Measurements from ENCODE around the gene PRAME. TPM values are rescaled to one million over a fixed set of nuclear protein-coding genes. Genes with fewer than 3 reads are reported as not detected.

Gene PRAME
- total RNA-seq (2016; rRNA removed; fragmentation: Illumina TruSeq; extraction: Trizol) = 0.11 and 0.45 TPM in 2 replicates
- not detected in 2 replicates for total RNA-seq (2016; cell fraction: cytosol; rRNA removed; fragmentation: Illumina TruSeq; extraction: Trizol; ENCODE audit: low read depth)
- total RNA-seq (2016; cell fraction: insoluble cytoplasmic fraction; rRNA removed; fragmentation: Illumina TruSeq; extraction: Trizol) = 0.35 and 0.39 TPM in 2 replicates
- total RNA-seq (2016; cell fraction: membrane; rRNA removed; fragmentation: Illumina TruSeq; extraction: Trizol) = 0.10 TPM in 1 of 2 replicates, not detected in the other
- 0.22 and 0.34 TPM in 2 replicates for total RNA-seq (2016; cell fraction: nucleus; rRNA removed; fragmentation: Illumina TruSeq; extraction: Trizol)
- polyA plus RNA-seq (2011; rRNA removed) = 0.83 and 1.1 TPM in 2 replicates
- polyA plus RNA-seq (2011; cell fraction: cytosol; rRNA removed) = 0.98 and 1.2 TPM in 2 replicates
- polyA plus RNA-seq (2011; cell fraction: nucleus; rRNA removed) = 1.8 and 2.4 TPM in 2 replicates
- polyA plus RNA-seq (2012) = 0.57 and 0.99 TPM in 2 replicates
- 0.09 TPM in 1 of 2 replicates, not detected in the other for polyA plus RNA-seq (2016; cell fraction: cytosol; fragmentation: Illumina TruSeq; extraction: Trizol; ENCODE audit: low read depth)
- polyA plus RNA-seq (2016; cell fraction: insoluble cytoplasmic fraction; fragmentation: Illumina TruSeq; extraction: Trizol; ENCODE audit: low read depth) = 0.32 and 0.41 TPM in 2 replicates
- 0.07 TPM in 1 of 2 replicates, not detected in the other for polyA plus RNA-seq (2016; cell fraction: membrane; fragmentation: Illumina TruSeq; extraction: Trizol; ENCODE audit: low read depth)
- polyA plus RNA-seq (2016; cell fraction: nucleus; fragmentation: Illumina TruSeq; extraction: Trizol; ENCODE audit: insufficient read depth, low read depth) = 0.37 and 0.60 TPM in 2 replicates
- 5.8 and 37.0 TPM in 2 replicates for polyA minus RNA-seq (2011; rRNA and poly(A)+ RNA removed; ENCODE audit: low replicate concordance)
- 0.79 TPM in 2 replicates for polyA minus RNA-seq (2011; cell fraction: cytosol; rRNA and poly(A)+ RNA removed)
- polyA minus RNA-seq (2011; cell fraction: nucleus; rRNA and poly(A)+ RNA removed) = 0.13 TPM in 1 of 2 replicates, not detected in the other
- percentile 18 among the genes with signal in this experiment for Bru-seq, nascent RNA
- BruChase-seq, experiment 1, labeled RNA remaining after a 6-hour chase = not detected
- BruChase-seq, experiment 2, labeled RNA remaining after a 2-hour chase = percentile 11 among the genes with signal in this experiment
- long read RNA-seq, experiment 1, partial matches to known transcripts = 0 of 4 reads
- long read RNA-seq, experiment 1, other reads (novel, unspliced or antisense) = 2 of 4 reads
- long read RNA-seq, experiment 2 = 0 reads

DNA sequence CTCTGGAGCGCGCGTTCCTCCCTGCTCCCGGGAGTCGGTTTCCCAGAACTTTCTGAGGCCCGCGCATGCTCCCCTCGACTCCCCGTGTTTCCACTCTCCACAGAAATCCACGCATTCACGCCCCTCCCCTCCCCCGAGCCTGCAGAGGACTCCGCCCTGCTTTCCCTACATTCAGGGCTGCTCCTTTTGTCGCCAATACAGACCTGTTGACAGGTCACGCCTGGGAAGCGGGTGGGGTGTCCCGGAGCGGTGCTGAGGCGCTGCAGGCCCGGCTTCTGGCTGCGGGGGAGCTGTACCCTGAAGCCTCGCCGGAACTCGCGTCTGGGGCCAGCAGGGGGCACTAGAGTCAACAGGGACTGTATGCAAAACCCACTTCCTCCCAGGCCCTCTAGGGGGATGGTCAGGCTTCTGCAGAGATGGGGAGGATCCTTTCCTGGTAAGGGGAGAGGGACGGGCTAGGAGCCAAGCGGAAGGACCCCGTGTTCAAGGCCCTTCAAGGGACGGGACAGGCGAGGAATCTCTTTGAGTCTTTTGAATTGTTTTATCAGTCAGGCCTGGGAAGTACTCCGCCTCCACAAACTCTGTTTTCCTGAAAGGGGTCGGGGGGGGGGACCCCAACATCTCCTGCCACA lies at the start of gene PRAME:
PRAME (minus strand) TSS at position 294 of the 632 bp plus-strand sequence. CDS start 2,433 bp downstream, outside the sequence.
- FAIRE-seq (peak; percentile 64), DNase-seq (ENCODE audit: low spot score) (peak; percentile 79), ATAC-seq (peak; percentile 98)
- Histone ChIP-seq H3K79me2 (ENCODE audit: insufficient read depth, low read length) (no peaks in the 10 kb centered on the region), H3K4me3 (replicated peaks in 1 of 3; ENCODE audit: insufficient read depth in 1 of 3, low read depth in 2 of 3, low read length in 3 of 3) (peak within 1 kb of the TSS in 2 of 3 experiments; percentile 8 to 57; a peak in 1 of 6 replicates), H3K9me3 (ENCODE audit: low read length) (no peaks in the 10 kb centered on the region), H3K36me3 (replicated peaks in 1 of 2; ENCODE audit: control insufficient read depth in 1 of 2, insufficient read depth in 2 of 2, low read length in 2 of 2) (no peaks in the 10 kb centered on the region), H3K27ac (ENCODE audit: extremely low read length, insufficient read depth, low read length) (no peak within 1 kb of the TSS), H3K4me1 (ENCODE audit: insufficient read depth, low read length) (no peaks in the 10 kb centered on the region; the same call in 1 of the 2 replicates), H4K20me1 (ENCODE audit: insufficient read depth, low read length) (no peaks in the 10 kb centered on the region), H3K27me3 (ENCODE audit: control insufficient read depth in 1 of 2, insufficient read depth in 2 of 2, low read length in 2 of 2) (peaks cover 0 to 1% of the 10 kb centered on the region in 2 experiments; a peak in 2 of 5 replicates), H3K4me2 (ENCODE audit: low read depth, low read length) (peak within 1 kb of the TSS; percentile 73), H3K9ac (ENCODE audit: insufficient read depth, low read depth, low read length) (peak within 1 kb of the TSS; percentile 34; the same call in 1 of the 2 replicates), H2AFZ (ENCODE audit: low read length) (no peak within 1 kb of the TSS)
- in situ Hi-C loops (cut with HindIII; ENCODE audit: extremely low pct_ligation_motif_present, low pct_unique_long_range_greater_than_20kb) (no loop called here), intact Hi-C loops (cut with micrococcal nuclease; ENCODE audit: unreplicated experiment) (no loop called here)
- POLR2A ChIA-PET = no interaction called here
- BruUV-seq (replicated peaks) = no TSS peak
- 25% methylated on average over 29 of the region's 32 CpGs for WGBS (ENCODE audit: low lambda C conversion rate)
- CTCF ChIA-PET (ENCODE audit: low intra/inter-chr PET ratio, low total read pairs) = interaction anchor here (1.2 to 1.4 kb wide), 2 partner anchors 35 to 95 kb away, joined by 3 to 7 read pairs; no protein-coding TSS in a partner anchor
- 0 out of 2 replicates have a peak, but pooled peaks have one; percentile 47 for TF ChIP-seq POGZ (CRISPR knock-in tag; IDR thresholded peaks at IDR 0.05)
- TF ChIP-seq EP300 (IDR thresholded peaks at IDR 0.05; ENCODE audit: low read depth in 2 of 2, low read length in 2 of 2) = no peak
- no peak for TF ChIP-seq EP300 (CRISPR knock-in tag; IDR thresholded peaks at IDR 0.05; ENCODE audit: borderline replicate concordance)
- TF ChIP-seq RNF219 (CRISPR knock-in tag; IDR thresholded peaks at IDR 0.05) = no peak
- TF ChIP-seq SOX6 (IDR thresholded peaks at IDR 0.05) = no peak
- TF ChIP-seq SOX6 (CRISPR knock-in tag; IDR thresholded peaks at IDR 0.05) = 0 out of 2 replicates have a peak, but pooled peaks have one; percentile 16
- TF ChIP-seq ZNF883 (CRISPR knock-in tag; IDR thresholded peaks at IDR 0.05; ENCODE audit: not compliant biosample characterization) = peak; percentile 21
- peak; percentile 65; the same call in 1 of the 2 replicates for TF ChIP-seq RAD21 (CRISPR knock-in tag; IDR thresholded peaks at IDR 0.05)
- no peak for TF ChIP-seq FOXA1 (IDR thresholded peaks at IDR 0.05)
- peak; percentile 77 for TF ChIP-seq FOXA1 (CRISPR knock-in tag; IDR thresholded peaks at IDR 0.05)
- TF ChIP-seq GABPB1 (CRISPR knock-in tag; IDR thresholded peaks at IDR 0.05) = peak; percentile 80
- 0 out of 2 replicates have a peak, but pooled peaks have one; percentile 24 for TF ChIP-seq ZBTB4 (CRISPR knock-in tag; IDR thresholded peaks at IDR 0.05; ENCODE audit: borderline replicate concordance)
- no peak for TF ChIP-seq MLX (CRISPR knock-in tag; IDR thresholded peaks at IDR 0.05)

Measured in HepG2 (cell line).